Adrenal gland (tissue), 12 donors: ENCODE data around the gene RPTN. TPM values are rescaled to one million over a fixed set of nuclear protein-coding genes. Genes with fewer than 3 reads are reported as not detected.

Source experiments
- DNase-seq, 7 donors: peaks; one replicate each; pipeline ENCODE4 v3.0.0-alpha.2; 2019 to 2020
- H3K27ac ChIP-seq, 5 donors: fragments of 200-600 bp; sonication (generic) in 4 of 5; 1 replicate in 3 of 5; 2 replicates in 2 of 5; pipeline versions ENCODE4 v1.5.1 to v1.8.0; 2016 to 2020; ENCODE audit warnings: mild to moderate bottlenecking in 1 of 5
- H3K27me3 ChIP-seq: fragments of 200-600 bp; 2 replicates; pipeline ENCODE4 v1.8.0; 2021
- H3K36me3 ChIP-seq, 2 donors: fragments of 200-600 bp; replicated peaks in 1 of 2; 1 replicate in 1 of 2; 2 replicates in 1 of 2; pipeline versions ENCODE4 v1.5.1 to v1.8.0; 2018 to 2022
- H3K4me1 ChIP-seq, 2 donors: fragments of 200-600 bp; replicated peaks in 1 of 2; 1 replicate in 1 of 2; 2 replicates in 1 of 2; pipeline versions ENCODE4 v1.5.1 to v1.8.0; 2018 to 2021
- H3K4me3 ChIP-seq, 4 donors: fragments of 200-600 bp; sonication (generic) in 3 of 4; one replicate each; pipeline ENCODE4 v1.5.1; 2016 to 2018
- H3K9me3 ChIP-seq, 3 donors: fragments of 200-600 bp; sonication (generic) in 1 of 3; replicated peaks in 1 of 3; 1 replicate in 2 of 3; 2 replicates in 1 of 3; pipeline versions ENCODE4 v1.5.1 to v1.8.0; 2016 to 2021
- CTCF ChIP-seq, 6 experiments: fragments of 450-650 bp in 4 of 6; fragments of 200-600 bp in 2 of 6; sonication (generic) in 1 of 6; IDR thresholded peaks; 1 replicate in 5 of 6; 2 replicates in 1 of 6; pipeline versions ENCODE4 v1.5.1 to v1.8.0; 2016 to 2021; ENCODE audit warnings: antibody characterized with exemption in 6 of 6, mild to moderate bottlenecking in 2 of 6, moderate library complexity in 1 of 6
- POLR2A ChIP-seq, 2 donors: fragments of 450-650 bp; IDR thresholded peaks; one replicate each; pipeline ENCODE4 v1.6.1; 2017; ENCODE audit warnings: antibody characterized with exemption in 2 of 2, mild to moderate bottlenecking in 2 of 2, moderate library complexity in 1 of 2
- WGBS, 4 donors: extraction: QIAGEN DNeasy Blood & Tissue Kit in 2 of 4; methylation state at CpG; one replicate each; pipeline versions ENCODE4 v1.1.5 to v1.1.7; 2013 to 2017; 5-methylcytosine and 5-hydroxymethylcytosine counted together
- intact Hi-C, 2 donors: fragments of 100-400 bp; cut with DNase I; formaldehyde crosslinking; loops; one replicate each; pipeline versions ENCODE4 v1.14.1 to v1.15.0; 2022 to 2023
- polyA plus RNA-seq, 3 donors: library from polyadenylated mRNA; stranded (reverse); fragments of 200-250 nt in 2 of 3; fragments of 350-450 nt in 1 of 3; fragmentation: Illumina TruSeq in 1 of 3; extraction: RNeasy Lipid Tissue Mini Kit (QIAGEN cat#74804) in 1 of 3; gene quantifications; one replicate each; pipeline ENCODE4 v1.2.3, GENCODE V29; 2013 to 2014
- total RNA-seq, 9 donors: library from RNA; depleted of rRNA in 4 of 9; stranded (reverse); fragments of >200 nt in 4 of 9; fragments of 120-200 nt in 1 of 9; fragmentation: NEBNext Ultra II Directional in 1 of 9; extraction: Animal tissue kit (Norgen Biotek cat#: 25700) in 1 of 9; gene quantifications; one replicate each; pipeline versions ENCODE4 v1.1.0 to v1.2.4, GENCODE V29; 2013 to 2023
- donor health status: healthy with polysubstance abuse.
- donor health status: Bipolar disorder and iron deficiency.
- donor health status: DM: yes; HTN: yes; CAD: no.
- donor health status: DM: no; HTN: no; CAD: no.
- donor health status: DM: no; HTN: no; CAD: no.
- donor health status: DM: yes; HTN: yes; CAD: no.

RPTN gene
- total and polyA plus RNA-seq, 12 donors = not detected

GRCh38 chr1:152127673-152128072, 31.4 kb downstream of the RPTN start:
- H3K4me1 ChIP-seq = no peaks in the 10 kb centered on the region
- H3K27ac ChIP-seq = no peak overlapping the region
- no peak for DNase-seq
- TF ChIP-seq CTCF (IDR thresholded peaks at IDR 0.05) (no peak), POLR2A (IDR thresholded peaks at IDR 0.05) (no peak)
- peaks cover 18% of the 10 kb centered on the region for H3K27me3 ChIP-seq
- H3K36me3 ChIP-seq = no peaks in the 10 kb centered on the region
- H3K9me3 ChIP-seq = no peaks in the 10 kb centered on the region
- intact Hi-C loops = no loop called here
- H3K4me3 ChIP-seq = no peak overlapping the region

- Histone ChIP-seq H3K4me1 (no peaks in the 10 kb centered on the region), H3K9me3 (no peaks in the 10 kb centered on the region), H3K27ac (no peak overlapping the region), H3K4me3 (no peak overlapping the region), H3K36me3 (no peaks in the 10 kb centered on the region), H3K27me3 (peaks cover 12% of the 10 kb centered on the region)
- 72 to 82% (median 74%) methylated on average over 6 of the region's 6 CpGs for WGBS, 4 donors
- DNase-seq = no peak
- intact Hi-C loops = no loop called here
- TF ChIP-seq POLR2A (IDR thresholded peaks at IDR 0.05) = no peak
- no peak for TF ChIP-seq CTCF (IDR thresholded peaks at IDR 0.05)
Observed at GRCh38 chr1:152125834-152126443, 33.1 kb downstream of the RPTN start.

DNA sequence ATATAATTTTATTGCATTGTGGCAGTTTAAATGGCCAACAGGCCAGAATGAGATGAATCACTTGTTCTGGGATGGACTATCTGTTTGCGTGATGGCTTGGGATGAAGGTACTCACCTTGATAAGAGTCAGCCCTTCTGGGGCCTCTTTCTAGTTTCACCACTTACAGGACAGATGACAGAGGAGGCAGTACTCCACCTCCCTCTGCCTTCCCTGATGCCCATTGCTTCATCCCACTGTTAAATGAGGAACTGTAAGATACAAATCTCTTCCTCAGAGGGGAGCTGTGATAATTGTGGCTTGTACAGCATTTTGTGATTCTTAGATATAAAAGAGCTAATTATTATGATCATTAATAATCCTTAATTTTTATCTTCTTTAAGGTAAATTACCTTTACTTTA, 40.1 kb downstream of the RPTN start:
- intact Hi-C loops = no loop called here
- WGBS, 4 donors = 87 to 96% (median 92%) methylated on average over 1 of the region's 1 CpG

GRCh38 chr1:152115344-152115743, 43.7 kb downstream of the RPTN start, which contains the start of gene TCHH:
TSS of gene TCHH (minus strand) at chr1:152115444. CDS start at chr1:152114080, 1,364 bp downstream.
- Histone ChIP-seq H3K4me3 (no peak within 1 kb of the TSS), H3K36me3 (no peaks in the 10 kb centered on the region), H3K9me3 (no peaks in the 10 kb centered on the region), H3K27ac (no peak within 1 kb of the TSS), H3K27me3 (peaks cover 54% of the 10 kb centered on the region), H3K4me1 (peaks cover 11 to 21% of the 10 kb centered on the region in 2 donors)
- WGBS, 4 donors = 49 to 64% (median 55%) methylated on average over 4 of the region's 4 CpGs
- DNase-seq = no peak
- TF ChIP-seq CTCF (IDR thresholded peaks at IDR 0.05) (no peak), POLR2A (IDR thresholded peaks at IDR 0.05) (no peak)
- intact Hi-C loops = no loop called here

More for the DNA sequence above, 40.1 kb downstream of the RPTN start:
- no peaks in the 10 kb centered on the region for H3K9me3 ChIP-seq
- H3K4me1 ChIP-seq = no peaks in the 10 kb centered on the region
- H3K27ac ChIP-seq = no peak overlapping the region
- DNase-seq = no peak
- no peak overlapping the region for H3K4me3 ChIP-seq
- no peaks in the 10 kb centered on the region for H3K36me3 ChIP-seq
- no peak for TF ChIP-seq CTCF (IDR thresholded peaks at IDR 0.05)
- H3K27me3 ChIP-seq = peaks cover 26% of the 10 kb centered on the region
